DMS 273 (cell line): ENCODE results near the gene PPM1B.

Experiments
- DNase-seq: peaks from one replicate; lab custom pipeline; 2025; ENCODE audit not compliant: unreplicated experiment; lab: John Stamatoyannopoulos, UW

Gene PPM1B

GRCh38 chr2:44168681-44169154 is at the start of gene PPM1B:
PPM1B (plus strand) TSS chr2:44168875; CDS start chr2:44201200, 32,325 bp downstream.
- no peak for DNase-seq

DNA sequence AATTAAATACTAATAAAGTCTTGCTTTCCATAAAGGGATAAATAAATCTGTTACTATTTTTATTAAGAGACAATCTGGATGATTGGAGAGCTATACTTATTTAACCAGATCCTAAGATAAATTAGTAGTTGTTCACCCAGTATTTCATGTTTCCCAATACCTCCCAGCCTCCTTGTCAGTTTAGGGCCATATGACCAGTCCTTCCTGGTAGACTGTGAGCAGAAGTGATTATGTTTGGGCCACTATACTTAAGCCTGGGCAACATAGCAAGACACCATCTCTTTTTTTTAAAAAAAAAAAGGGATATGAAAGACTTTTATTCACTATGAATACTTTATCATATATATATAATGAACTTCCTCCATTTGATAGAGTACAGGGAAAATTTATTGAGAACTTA is 48.8 kb upstream of the PPM1B start:
- DNase-seq = no peak

DNA sequence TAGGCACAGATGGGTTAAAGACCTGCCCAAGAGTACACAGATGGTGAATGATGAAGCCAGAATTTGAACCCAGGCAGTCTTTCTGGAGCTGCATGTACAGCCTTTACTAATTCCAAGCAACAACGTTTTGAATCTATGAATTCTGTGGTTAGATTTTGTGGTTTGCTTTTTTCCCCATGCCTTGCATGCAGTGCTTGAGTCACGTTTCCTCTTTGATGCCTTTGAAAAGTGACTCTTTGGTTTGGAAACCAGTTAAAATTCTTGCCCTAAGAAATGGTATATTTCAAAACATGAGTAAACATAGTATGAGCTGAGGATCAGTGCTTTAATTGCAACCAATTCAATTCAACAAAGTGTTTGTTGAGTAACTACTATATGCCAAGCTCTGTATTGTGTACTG is 48.2 kb upstream of the PPM1B start:
- no peak for DNase-seq

GRCh38 chr2:44121899-44122298 is 46.8 kb upstream of the PPM1B start:
- no peak for DNase-seq

DNA sequence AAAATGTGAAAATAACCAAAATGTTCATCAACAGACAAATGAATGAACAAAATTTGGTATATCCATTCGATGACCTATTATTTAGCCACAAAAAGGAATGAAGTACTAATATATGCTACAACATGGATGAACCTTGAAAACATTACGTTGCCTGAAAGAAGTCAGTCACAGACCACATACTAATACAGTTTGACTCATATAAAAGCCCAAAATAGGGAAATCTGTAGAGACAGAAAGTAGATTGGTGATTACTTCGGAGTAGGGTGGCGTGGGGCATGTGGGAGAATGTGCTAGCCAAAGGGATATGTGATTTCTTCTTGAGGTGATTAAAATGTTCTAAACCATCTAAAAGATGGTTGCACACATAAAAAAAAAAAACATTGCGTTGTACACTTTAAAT is 44.2 kb upstream of the PPM1B start:
- DNase-seq = no peak

DNA sequence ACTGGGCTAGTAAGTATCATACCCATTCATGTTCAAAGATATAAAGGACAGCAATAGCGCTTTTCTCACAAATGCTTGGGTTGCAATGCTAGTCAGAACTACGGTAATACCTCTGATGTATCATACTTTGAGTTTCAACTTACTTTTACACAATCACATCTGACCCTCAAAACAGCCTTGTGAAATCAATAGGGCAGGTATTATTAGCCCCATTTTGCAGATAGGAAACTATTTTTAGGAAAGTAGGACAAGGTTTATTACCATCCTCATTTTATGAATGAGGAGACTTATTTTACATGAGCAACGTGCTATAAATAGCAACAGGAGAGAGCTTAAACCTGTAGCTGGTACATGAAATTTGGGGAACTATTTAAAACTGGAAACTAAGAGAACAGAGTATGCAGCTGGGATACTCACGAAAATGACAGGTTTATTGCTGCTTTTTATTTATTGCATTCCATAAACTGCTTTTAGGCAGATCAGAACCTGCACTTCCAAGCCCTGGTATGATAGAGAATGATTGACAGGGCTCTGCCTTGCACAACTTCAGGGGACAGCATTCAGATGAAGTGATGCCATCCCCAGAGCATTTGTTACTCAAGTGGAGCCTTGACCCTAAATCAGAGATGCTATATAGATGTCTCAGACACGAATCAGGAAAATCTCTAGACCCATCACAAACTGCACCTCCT is 42.4 kb upstream of the PPM1B start:
- DNase-seq = peak; percentile 8

DNA sequence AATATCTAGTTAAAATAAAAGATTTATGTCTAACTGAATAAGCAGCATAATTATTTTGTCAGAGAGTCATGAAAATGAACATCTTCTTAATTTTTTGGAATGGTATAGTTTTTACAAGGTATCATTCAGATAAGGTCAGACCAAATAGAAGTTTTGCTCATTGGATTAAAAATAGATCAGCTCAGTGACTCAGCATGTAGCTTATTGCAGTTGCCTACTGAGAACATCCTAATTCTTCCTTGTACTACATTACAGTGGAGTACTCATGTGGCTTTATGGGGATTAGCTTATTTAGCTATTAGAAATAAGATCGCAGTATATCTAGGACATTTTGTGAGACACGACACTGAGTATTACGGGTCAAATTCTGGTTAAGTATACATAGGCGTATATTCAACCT is 38.2 kb upstream of the PPM1B start:
- no peak for DNase-seq

DNA sequence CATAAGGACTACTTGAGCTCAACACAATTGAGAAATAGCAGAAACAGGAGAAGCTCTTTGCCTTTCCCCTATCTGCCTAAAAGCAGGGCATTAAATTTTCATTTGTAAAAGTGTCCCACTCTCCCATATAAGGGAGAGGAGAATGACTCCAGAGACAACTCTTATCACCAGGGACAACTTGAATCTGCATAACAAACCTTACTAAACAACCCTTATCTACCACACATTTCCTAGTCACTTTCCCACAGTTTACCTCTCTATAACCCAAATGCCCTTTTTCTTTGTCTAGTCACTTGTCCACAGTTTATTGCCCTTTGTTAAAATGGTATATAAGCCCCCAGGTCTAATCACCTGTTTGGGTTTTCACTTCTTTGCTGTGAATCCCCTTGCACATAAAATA is 37.5 kb upstream of the PPM1B start:
- DNase-seq = no peak

DNA sequence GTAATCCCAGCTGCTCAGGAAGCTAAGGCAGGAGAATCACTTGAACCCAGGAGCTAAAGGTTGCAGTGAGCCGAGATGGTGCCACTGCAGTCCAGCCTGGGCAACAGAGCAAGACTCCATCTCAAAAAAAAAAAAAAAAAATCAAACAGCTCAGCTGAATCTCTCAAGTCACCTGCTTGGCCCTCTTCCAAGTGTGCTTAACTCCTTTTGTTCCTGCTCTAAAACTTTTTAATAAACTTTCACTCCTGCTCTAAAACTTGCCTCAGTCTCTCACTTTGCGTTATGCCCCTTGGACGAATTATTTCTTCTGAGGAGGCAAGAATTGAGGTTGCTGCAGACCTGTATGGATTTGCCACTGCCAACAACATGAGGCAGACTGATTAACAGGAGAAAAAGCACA is 35.1 kb upstream of the PPM1B start:
- DNase-seq = peak; percentile 14

DNA sequence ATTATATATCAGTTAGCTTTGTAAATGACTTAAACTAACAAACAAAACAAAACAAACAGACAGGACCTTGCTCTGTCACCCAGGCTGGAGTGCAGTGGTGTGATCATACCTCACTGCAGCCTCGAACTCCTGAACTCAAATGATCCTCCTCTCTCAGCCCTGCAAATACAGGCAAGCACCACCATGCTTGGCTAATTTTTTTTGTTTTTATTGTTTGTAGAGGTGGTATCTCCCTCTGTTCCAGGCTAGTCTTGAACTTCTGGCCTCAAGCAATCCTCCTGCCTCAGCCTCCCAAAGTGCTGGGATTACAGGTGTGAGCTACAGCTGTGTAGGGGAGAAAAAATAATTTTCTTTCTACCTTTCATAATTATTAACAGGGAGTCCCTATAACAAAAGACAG is 33.8 kb upstream of the PPM1B start:
- no peak for DNase-seq

DNA sequence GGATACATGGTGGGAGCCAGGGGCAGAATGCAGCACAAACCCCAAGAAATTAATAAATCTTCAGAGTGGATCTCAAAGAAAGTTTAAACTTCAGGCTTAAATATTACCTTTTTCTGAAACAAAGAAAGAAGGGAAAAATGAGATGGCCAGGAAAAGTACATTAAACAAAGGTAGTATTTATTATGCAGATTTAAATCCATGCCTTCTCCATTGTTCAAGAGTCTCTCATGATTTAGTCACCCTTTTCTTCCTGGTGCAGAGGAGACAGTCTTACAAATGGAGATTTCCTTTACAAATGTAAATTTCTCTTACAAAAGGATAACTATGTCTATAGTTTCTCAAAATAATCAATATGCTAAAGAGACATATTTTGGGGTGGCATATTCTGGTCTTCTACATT is 33.4 kb upstream of the PPM1B start:
- DNase-seq = no peak

- DNase-seq = no peak
Observed at GRCh38 chr2:44135771-44136170, 32.9 kb upstream of the PPM1B start.

DNA sequence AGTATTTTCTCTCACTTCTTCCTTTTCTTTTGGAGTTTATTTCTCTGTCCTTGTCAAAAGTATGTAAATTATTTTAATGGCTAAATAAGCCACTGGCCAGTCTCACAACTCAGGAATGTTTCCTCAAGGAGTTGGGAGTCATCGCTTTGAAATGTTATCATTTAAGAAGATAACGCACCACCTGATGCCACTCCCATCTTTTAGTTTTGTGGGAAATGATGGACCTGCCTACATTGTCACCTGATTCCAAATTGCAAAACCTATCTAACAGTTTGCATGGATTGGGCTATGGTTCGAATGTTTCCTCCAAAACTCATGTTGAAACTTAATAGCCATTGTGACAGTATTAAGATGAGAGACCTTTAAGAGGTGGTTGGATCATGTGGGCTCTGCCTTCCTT is 32.4 kb upstream of the PPM1B start:
- no peak for DNase-seq

GRCh38 chr2:44137048-44137447 is 31.6 kb upstream of the PPM1B start:
- DNase-seq = no peak

- DNase-seq = no peak
Observed at GRCh38 chr2:44137872-44138551, 30.7 kb upstream of the PPM1B start.

- DNase-seq = no peak
Observed at GRCh38 chr2:44139741-44140140, 28.9 kb upstream of the PPM1B start.

GRCh38 chr2:44142306-44142705 is 26.4 kb upstream of the PPM1B start:
- no peak for DNase-seq

GRCh38 chr2:44143701-44144100 is 25.0 kb upstream of the PPM1B start:
- DNase-seq = no peak

DNA sequence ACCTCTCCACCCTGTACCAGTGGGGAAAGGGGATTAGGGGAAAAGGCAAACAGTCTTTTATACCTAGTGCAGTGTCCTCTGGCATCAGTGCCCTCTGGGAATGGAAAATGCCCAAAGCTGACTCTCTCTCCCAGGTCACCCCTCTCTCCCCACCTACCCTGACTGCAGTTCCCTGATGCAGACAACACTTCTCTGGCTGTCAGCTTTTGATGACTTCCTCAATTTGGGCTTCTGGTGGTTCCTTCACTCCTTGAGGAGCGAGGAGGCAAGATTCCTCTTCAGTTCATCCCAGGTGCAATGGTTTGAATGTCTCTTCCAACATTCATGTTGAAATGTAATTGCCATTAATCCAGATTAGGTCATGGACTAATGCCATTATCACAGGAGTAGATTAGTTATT is 19.7 kb upstream of the PPM1B start:
- no peak for DNase-seq

DNA sequence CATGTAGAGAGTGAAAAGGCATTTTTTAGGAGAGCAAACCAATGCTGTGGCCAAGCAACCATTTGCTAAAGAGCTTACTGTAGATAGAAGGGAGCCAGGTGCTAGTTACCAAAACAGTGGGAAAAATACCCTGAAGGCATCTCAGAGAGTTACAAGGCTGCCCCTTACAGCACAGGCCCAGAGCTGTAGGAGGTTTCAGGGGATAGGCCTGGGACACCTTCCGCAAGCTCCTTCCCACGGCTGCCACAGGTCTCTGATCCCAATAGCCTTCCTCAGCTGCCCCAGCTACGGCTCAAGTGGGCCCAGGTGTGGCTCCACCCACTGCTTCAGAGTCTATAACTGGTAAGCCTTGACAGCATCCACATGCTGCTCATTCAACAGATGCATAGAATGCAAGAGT is 18.2 kb upstream of the PPM1B start:
- DNase-seq = no peak

DNA sequence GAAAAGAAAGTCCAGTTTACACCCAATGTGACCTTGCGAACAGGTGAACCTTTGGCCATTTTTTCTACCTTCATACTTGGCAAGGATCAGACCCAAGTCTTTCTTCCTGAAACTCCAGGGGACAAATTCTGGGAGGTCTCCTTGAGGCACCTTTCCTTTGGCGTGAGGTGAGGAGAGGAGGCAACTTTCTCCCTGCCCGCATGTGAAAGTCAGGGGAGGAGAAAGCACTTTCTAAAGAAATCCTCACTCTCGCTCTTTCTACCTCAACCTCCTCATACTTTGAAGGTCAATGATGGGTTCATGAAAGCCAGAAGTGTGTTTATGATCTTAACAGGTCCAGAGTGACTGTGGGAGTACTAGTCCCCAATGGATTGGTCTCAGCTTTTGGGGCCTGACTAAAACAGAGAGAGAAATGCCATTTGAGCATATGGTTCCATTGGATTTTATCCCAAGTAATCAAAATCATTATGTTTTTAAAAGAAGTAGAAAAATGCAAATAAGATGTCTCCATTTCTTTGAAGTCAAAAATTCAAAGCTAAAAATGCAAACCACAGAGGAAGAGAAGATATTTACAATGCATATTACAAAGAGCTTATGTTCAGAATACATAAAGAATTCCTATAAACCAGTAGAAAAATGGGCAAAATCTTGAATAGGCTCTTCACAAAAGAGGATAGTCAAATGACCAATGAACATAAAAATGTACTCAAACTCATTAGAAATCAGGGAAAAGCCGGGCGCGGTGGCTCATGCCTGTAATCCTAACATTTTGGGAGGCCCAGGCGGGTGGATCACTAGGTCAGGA is 15.6 kb upstream of the PPM1B start:
- DNase-seq = no peak
